Transverse colon (tissue), 4 donors: Measurements from ENCODE around the gene ATG9A.

Source experiments
- EP300 ChIP-seq: sonication (generic); formaldehyde crosslinking; IDR thresholded peaks from one replicate; pipeline ENCODE4 v1.6.1; 2017; ENCODE audit warnings: antibody characterized with exemption, low read depth
- POLR2A ChIP-seq: fragments of 450-650 bp; IDR thresholded peaks from one replicate; pipeline ENCODE4 v1.6.1; 2016; ENCODE audit warnings: antibody characterized with exemption, mild to moderate bottlenecking, moderate library complexity
- POLR2AphosphoS5 ChIP-seq, 3 donors: sonication (generic); formaldehyde crosslinking; IDR thresholded peaks; one replicate each; pipeline ENCODE4 v1.6.1; 2016; ENCODE audit warnings: antibody characterized with exemption in 3 of 3
- TF ChIP-seq, protein P1 (sequence below), 5 experiments: fragments of 200-600 bp in 3 of 5; fragments of 450-650 bp in 2 of 5; sonication (generic) in 3 of 5; IDR thresholded peaks; 1 replicate in 2 of 5; 2 replicates in 3 of 5; pipeline ENCODE4 v1.5.1; 2016 to 2017; ENCODE audit warnings: antibody characterized with exemption in 5 of 5, inconsistent platforms in 3 of 5, mild to moderate bottlenecking in 2 of 5, moderate library complexity in 1 of 5

DNA sequence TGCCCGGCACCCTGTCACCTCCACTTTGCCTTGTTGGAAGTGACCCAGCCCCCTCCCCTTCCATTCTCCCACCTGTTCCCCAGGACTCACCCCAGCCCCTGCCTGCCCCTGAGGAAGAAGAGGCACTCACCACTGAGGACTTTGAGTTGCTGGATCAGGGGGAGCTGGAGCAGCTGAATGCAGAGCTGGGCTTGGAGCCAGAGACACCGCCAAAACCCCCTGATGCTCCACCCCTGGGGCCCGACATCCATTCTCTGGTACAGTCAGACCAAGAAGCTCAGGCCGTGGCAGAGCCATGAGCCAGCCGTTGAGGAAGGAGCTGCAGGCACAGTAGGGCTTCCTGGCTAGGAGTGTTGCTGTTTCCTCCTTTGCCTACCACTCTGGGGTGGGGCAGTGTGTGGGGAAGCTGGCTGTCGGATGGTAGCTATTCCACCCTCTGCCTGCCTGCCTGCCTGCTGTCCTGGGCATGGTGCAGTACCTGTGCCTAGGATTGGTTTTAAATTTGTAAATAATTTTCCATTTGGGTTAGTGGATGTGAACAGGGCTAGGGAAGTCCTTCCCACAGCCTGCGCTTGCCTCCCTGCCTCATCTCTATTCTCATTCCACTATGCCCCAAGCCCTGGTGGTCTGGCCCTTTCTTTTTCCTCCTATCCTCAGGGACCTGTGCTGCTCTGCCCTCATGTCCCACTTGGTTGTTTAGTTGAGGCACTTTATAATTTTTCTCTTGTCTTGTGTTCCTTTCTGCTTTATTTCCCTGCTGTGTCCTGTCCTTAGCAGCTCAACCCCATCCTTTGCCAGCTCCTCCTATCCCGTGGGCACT, 46.9 kb downstream of the ATG9A start:
- TF ChIP-seq, protein P1, sequence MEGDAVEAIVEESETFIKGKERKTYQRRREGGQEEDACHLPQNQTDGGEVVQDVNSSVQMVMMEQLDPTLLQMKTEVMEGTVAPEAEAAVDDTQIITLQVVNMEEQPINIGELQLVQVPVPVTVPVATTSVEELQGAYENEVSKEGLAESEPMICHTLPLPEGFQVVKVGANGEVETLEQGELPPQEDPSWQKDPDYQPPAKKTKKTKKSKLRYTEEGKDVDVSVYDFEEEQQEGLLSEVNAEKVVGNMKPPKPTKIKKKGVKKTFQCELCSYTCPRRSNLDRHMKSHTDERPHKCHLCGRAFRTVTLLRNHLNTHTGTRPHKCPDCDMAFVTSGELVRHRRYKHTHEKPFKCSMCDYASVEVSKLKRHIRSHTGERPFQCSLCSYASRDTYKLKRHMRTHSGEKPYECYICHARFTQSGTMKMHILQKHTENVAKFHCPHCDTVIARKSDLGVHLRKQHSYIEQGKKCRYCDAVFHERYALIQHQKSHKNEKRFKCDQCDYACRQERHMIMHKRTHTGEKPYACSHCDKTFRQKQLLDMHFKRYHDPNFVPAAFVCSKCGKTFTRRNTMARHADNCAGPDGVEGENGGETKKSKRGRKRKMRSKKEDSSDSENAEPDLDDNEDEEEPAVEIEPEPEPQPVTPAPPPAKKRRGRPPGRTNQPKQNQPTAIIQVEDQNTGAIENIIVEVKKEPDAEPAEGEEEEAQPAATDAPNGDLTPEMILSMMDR (IDR thresholded peaks at IDR 0.05), result no peak
- TF ChIP-seq EP300 (no peak), POLR2AphosphoS5 (IDR thresholded peaks at IDR 0.05) (peak in 1 of 3 donors; percentile 9), POLR2A (no peak)
